ENCODE results near the gene TRMT2B. TPM values are rescaled to one million over a fixed set of nuclear protein-coding genes. Genes with fewer than 3 reads are reported as not detected.

Gene TRMT2B, protein sequence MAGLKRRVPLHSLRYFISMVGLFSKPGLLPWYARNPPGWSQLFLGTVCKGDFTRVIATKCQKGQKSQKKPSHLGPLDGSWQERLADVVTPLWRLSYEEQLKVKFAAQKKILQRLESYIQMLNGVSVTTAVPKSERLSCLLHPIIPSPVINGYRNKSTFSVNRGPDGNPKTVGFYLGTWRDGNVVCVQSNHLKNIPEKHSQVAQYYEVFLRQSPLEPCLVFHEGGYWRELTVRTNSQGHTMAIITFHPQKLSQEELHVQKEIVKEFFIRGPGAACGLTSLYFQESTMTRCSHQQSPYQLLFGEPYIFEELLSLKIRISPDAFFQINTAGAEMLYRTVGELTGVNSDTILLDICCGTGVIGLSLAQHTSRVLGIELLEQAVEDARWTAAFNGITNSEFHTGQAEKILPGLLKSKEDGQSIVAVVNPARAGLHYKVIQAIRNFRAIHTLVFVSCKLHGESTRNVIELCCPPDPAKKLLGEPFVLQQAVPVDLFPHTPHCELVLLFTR
- 12.6 to 15.6 TPM (median 13.4 TPM) in 5 replicates for total RNA-seq (2022; extraction: Qiagen RNA extraction)

DNA sequence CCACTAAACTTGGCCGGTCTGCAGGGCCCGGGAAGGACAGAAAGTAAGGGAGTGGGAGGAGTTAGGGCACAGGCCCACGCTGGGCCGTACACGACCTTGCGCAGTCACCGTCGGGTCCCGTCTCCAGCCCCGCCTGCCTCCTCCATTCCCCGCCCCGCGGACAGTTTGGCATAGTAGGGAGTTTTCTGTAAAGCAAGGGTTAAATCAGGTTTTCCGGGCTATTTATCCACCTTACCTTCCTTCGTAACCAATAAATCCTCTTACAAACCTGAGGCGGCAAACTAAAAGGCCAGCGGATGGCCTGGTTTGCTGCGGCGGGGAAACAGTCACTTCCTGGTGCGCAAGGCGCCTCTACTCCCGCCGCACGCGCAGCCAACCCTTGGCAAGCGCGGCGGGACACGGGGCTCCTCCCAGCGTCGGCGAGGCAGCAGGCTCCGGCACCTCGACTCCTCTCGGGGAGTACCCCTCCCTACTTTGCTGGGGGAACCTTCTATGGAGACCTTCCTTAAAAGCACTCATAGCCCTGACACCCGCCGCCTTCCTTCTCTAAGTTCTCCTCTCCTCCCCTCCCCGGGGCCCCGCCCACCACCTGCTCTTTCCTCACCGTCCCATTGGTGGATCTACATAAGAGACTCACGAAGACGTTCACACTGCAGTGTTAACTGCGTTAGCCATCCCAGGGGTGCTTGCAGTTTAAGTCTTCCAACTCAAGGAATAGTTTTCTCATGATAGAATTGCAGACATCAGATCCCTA lies at the start of gene TRMT2B:
TRMT2B (minus strand) TSS at position 563 of the 754 bp plus-strand sequence. CDS start 9,822 bp downstream, outside the sequence.

DNA sequence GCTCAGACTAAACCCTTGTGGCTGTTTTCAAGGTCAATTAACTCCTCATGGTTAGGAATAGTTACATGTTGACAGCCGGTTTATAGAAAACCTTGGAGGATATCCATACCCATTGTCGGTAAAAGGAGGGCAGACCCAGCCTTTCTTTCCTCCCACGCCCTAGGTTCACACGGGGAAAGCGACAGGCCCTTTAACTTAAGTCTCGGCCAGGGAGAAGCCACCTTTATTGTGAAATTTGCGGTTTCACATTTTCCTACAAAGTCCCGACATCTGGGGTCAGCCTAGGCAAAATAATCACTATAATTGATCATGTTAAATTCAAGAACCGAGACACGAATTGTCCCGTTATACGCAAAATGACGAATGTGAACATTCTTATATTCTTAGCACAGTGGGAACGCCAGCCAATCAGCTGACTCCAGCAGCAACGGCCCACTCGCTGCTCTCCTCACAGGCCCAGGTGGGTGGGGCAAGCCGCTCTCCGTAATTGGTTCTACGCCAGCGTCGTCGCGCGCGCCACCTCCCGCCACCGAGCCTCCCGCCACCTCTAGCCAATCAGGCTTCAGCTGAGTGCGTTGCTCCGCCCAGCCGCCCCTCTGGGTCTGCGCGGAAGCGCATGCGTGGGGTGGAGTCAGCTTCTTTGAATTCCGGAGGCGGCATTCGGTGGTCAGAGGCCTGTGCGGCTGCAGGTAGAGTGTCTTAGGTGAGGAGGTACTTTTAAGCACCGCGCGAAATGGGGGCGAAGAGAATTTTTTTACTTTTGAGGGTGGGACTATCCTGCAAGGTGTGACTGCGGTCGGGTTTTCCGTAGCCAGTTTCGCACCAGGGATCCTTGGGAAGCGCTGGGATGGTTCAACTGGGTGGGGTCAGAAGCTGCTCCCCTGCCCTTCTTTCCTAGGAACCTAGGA lies 45.9 kb upstream of the TRMT2B start, which contains the start of gene CENPI:
CENPI (plus strand) TSS at position 659 of the 908 bp plus-strand sequence. CDS start 2,867 bp downstream, outside the sequence.

DNA sequence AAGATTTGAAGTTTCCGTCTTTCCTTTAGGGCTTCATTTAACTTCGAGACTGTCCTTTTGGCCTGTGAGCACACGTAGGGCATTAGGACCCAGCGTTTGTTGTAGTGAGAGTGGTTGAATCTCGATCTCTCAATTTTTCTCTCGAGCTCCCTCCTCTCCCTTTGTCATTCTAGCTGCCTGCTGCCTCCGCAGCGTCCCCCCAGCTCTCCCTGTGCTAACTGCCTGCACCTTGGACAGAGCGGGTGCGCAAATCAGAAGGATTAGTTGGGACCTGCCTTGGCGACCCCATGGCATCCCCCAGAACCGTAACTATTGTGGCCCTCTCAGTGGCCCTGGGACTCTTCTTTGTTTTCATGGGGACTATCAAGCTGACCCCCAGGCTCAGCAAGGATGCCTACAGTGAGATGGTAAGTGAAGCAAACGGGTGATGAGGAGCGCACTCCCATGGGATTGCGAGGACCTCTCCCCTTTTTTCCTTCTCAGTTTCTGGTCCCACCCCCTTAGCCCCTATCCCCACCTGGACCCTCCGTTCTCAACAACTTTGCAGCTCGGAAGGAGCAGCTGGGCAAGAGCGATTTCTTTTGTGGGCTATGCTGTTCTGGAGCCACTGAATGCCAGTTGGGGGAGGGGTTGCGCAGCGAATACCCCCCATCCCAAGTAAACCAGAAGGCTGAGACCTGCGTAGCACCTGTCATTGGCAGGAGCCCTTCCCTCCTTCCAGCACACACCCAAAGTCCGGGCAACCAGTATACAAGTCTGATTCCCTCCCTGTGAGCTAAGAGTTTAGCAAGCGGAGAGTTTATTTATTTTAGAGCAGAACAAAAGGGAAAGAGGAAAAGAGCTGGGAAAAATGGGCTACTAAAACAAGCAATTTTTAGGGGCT lies 27.0 kb upstream of the TRMT2B start, which contains the start of gene TMEM35A:
TMEM35A (plus strand) TSS at position 164 of the 883 bp plus-strand sequence; CDS start at position 288, 124 bp downstream.

DNA sequence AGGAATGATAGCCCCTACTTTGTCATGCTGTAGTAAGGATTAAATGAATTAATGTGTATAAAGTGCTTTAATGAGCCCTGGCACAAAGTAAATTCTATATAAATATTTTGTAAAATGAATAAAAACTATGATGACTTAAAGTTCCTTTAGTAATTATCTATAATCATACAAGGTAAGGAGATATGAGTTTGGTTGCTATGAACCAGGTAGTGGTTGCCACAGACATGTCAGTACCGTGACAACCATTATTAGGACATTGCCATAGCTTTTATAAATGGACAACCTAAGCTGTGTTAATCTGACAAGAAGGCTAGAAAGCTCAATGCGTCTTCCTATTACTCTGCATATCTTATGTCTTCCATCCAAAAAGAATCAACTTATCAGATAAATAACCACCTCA lies 82.5 kb downstream of the TRMT2B start, which contains the start of gene ARL13A:
ARL13A (plus strand) TSS at position 301 of the 400 bp plus-strand sequence. CDS start 3,982 bp downstream, outside the sequence.

Other genes starting within 250 kb of the TRMT2B start
- 31.0 to 37.5 TPM (median 32.6 TPM) in 5 replicates for gene CSTF2, start 231.7 kb downstream of the TRMT2B start, total RNA-seq (2022; extraction: Qiagen RNA extraction)
- gene NOX1, start 177.8 kb downstream of the TRMT2B start, total RNA-seq (2022; extraction: Qiagen RNA extraction) = 0.09 to 0.15 TPM in 2 of 5 replicates, not detected in the others
- gene XKRX, start 123.2 kb downstream of the TRMT2B start, total RNA-seq (2022; extraction: Qiagen RNA extraction) = 0.24 to 0.39 TPM (median 0.29 TPM) in 5 replicates
- gene ARL13A, start 82.4 kb downstream of the TRMT2B start, total RNA-seq (2022; extraction: Qiagen RNA extraction) = 0.07 to 0.38 TPM (median 0.19 TPM) in 4 of 5 replicates, not detected in the other
- gene TMEM35A, start 26.8 kb upstream of the TRMT2B start, total RNA-seq (2022; extraction: Qiagen RNA extraction) = not detected in 5 replicates
- 8.5 to 15.1 TPM (median 12.9 TPM) in 5 replicates for gene CENPI, start 46.1 kb upstream of the TRMT2B start, total RNA-seq (2022; extraction: Qiagen RNA extraction)
- gene DRP2, start 167.7 kb upstream of the TRMT2B start, total RNA-seq (2022; extraction: Qiagen RNA extraction) = 0.09 to 0.28 TPM (median 0.23 TPM) in 5 replicates
- gene TAF7L, start 239.2 kb upstream of the TRMT2B start, total RNA-seq (2022; extraction: Qiagen RNA extraction) = 0.07 to 0.16 TPM (median 0.10 TPM) in 5 replicates